Measurements from ENCODE around the gene FYN. TPM values are rescaled to one million over a fixed set of nuclear protein-coding genes. Genes with fewer than 3 reads are reported as not detected.

Gene FYN
- total RNA-seq, 2 experiments from 2014 or later, result 266 to 323 TPM

DNA sequence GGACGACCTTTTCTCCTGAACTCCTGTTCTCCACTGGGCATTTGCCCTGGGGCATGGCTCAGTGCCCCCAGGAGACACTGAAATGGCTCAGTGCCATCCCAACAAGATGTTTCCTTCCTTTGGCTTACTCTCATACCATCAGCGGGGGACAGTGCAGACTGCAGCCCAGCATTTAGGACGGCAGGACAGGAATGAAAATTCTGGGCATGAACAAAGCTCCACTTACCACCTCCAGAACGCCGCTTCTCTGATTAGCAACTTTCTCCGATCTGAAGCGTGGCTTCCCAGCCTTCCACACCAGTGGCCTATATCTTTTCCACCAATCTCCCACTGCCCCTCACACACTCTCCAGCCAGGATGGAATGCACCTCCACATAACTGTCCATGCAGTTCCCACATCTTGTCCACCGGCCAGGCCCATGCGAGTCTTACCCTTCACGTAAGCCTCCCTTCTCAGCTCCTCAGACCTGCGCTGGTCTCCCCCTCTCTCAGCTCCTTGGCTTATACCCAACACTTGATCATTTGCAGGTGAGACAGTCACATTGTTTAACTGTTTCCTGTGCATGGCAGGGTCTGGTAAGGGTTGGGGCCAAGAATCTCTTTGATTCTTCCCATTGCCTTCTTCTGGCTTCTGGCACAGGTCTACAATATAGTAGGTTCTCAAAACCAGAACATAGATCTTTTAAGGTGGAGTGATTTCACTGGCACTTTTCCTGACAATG is 114.5 kb downstream of the FYN start:
- DNase-seq, result no peak
- ATAC-seq, result peak; percentile 20

GRCh38 chr6:111757342-111757741 is 115.9 kb downstream of the FYN start:
- ATAC-seq, result peak; percentile 10
- Mint-ChIP-seq H3K4me3 (peak overlapping the region; percentile 75), H3K9me3 (ENCODE audit: low read depth) (no peaks in the 10 kb centered on the region), H3K36me3 (peaks cover 45% of the 10 kb centered on the region), H3K27ac (peak overlapping the region; percentile 99), H3K4me1 (peaks cover 90% of the 10 kb centered on the region), H3K27me3 (no peaks in the 10 kb centered on the region)
- no peak for DNase-seq
- CTCF ChIA-PET, result interaction anchor here (1.3 kb wide), 2 partner anchors 36 to 47 kb away, joined by 3 to 4 read pairs; no protein-coding TSS in a partner anchor

More for the DNA sequence above, 114.5 kb downstream of the FYN start:
- CTCF ChIA-PET, result interaction anchor here (0.8 to 2.2 kb wide), 5 partner anchors 12 to 23 kb away, joined by 3 to 16 read pairs (median 4); no protein-coding TSS in a partner anchor
- peaks cover 90% of the 10 kb centered on the region for H3K4me1 Mint-ChIP-seq
- peak overlapping the region; percentile 99 for H3K27ac Mint-ChIP-seq
- peak overlapping the region; percentile 75 for H3K4me3 Mint-ChIP-seq
- peaks cover 41% of the 10 kb centered on the region for H3K36me3 Mint-ChIP-seq
- H3K27me3 Mint-ChIP-seq, result no peaks in the 10 kb centered on the region
- H3K9me3 Mint-ChIP-seq (ENCODE audit: low read depth), result no peaks in the 10 kb centered on the region

GRCh38 chr6:111754423-111754822 is 118.8 kb downstream of the FYN start:
- no peaks in the 10 kb centered on the region for H3K27me3 Mint-ChIP-seq
- peak overlapping the region; percentile 52 for H3K4me3 Mint-ChIP-seq
- CTCF ChIA-PET, result interaction anchor here (1.3 kb wide), 1 partner anchor 20 kb away, joined by 4 read pairs; no protein-coding TSS in a partner anchor
- H3K36me3 Mint-ChIP-seq, result peaks cover 50% of the 10 kb centered on the region
- peak overlapping the region; percentile 91 for H3K27ac Mint-ChIP-seq
- H3K9me3 Mint-ChIP-seq (ENCODE audit: low read depth), result no peaks in the 10 kb centered on the region
- ATAC-seq (no peak), DNase-seq (no peak)
- peaks cover 88% of the 10 kb centered on the region for H3K4me1 Mint-ChIP-seq

GRCh38 chr6:111753573-111753972 is 119.7 kb downstream of the FYN start:
- ATAC-seq, result peak; percentile 14
- Mint-ChIP-seq H3K4me1 (peaks cover 88% of the 10 kb centered on the region), H3K27ac (peak overlapping the region; percentile 91), H3K4me3 (peak overlapping the region; percentile 52), H3K36me3 (peaks cover 52% of the 10 kb centered on the region), H3K27me3 (no peaks in the 10 kb centered on the region), H3K9me3 (ENCODE audit: low read depth) (no peaks in the 10 kb centered on the region)
- CTCF ChIA-PET, result interaction anchor here (0.6 to 3.0 kb wide), 8 partner anchors 10 to 238 kb away, joined by 3 to 27 read pairs (median 3); no protein-coding TSS in a partner anchor
- no peak for DNase-seq

GRCh38 chr6:111752476-111752875 is 120.8 kb downstream of the FYN start:
- ATAC-seq (no peak), DNase-seq (no peak)
- CTCF ChIA-PET, result interaction anchor here (0.7 to 3.0 kb wide), 8 partner anchors 11 to 40 kb away, joined by 3 to 27 read pairs (median 5); no protein-coding TSS in a partner anchor
- peaks cover 54% of the 10 kb centered on the region for H3K36me3 Mint-ChIP-seq
- H3K27ac Mint-ChIP-seq, result peak overlapping the region; percentile 91
- no peaks in the 10 kb centered on the region for H3K9me3 Mint-ChIP-seq (ENCODE audit: low read depth)
- H3K27me3 Mint-ChIP-seq, result no peaks in the 10 kb centered on the region
- H3K4me1 Mint-ChIP-seq, result peaks cover 89% of the 10 kb centered on the region
- H3K4me3 Mint-ChIP-seq, result peak overlapping the region; percentile 9

- CTCF ChIA-PET, result interaction anchor here (0.9 to 3.0 kb wide), 5 partner anchors 12 to 122 kb away, joined by 3 to 27 read pairs (median 3); partner anchors contain the start of gene FYN
- H3K9me3 Mint-ChIP-seq (ENCODE audit: low read depth), result no peaks in the 10 kb centered on the region
- H3K36me3 Mint-ChIP-seq, result peaks cover 57% of the 10 kb centered on the region
- H3K4me1 Mint-ChIP-seq, result peaks cover 94% of the 10 kb centered on the region
- peak overlapping the region; percentile 27 for H3K4me3 Mint-ChIP-seq
- DNase-seq (peak; percentile 87), ATAC-seq (peak; percentile 85)
- peak overlapping the region; percentile 96 for H3K27ac Mint-ChIP-seq
- no peaks in the 10 kb centered on the region for H3K27me3 Mint-ChIP-seq
Observed at GRCh38 chr6:111750753-111751673, 122.2 kb downstream of the FYN start.

DNA sequence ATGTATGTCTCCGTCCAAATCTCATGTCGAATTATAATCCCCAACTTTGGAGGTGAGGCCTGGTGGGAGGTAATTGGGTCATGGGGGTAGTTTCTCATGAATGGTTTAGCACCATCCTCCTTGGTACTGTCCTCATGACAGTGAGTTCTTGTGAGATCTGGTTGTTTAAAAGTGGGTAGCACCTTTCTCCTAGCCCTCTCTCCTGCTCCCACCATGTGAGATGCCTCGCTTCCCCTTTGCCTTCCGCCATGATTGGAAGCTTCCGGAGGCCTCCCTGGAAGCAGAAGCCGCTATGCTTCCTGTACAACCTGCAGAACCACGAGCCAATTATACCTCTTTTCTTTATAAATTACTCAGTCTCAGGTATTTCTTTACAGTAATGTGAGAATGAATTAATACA is 123.1 kb downstream of the FYN start:
- no peak for DNase-seq
- CTCF ChIA-PET, result interaction anchor here (1.0 to 1.3 kb wide), 3 partner anchors 10 to 40 kb away, joined by 3 to 4 read pairs (median 4); no protein-coding TSS in a partner anchor
- H3K27ac Mint-ChIP-seq, result peak overlapping the region; percentile 96
- peak overlapping the region; percentile 27 for H3K4me3 Mint-ChIP-seq
- no peak for ATAC-seq
- H3K4me1 Mint-ChIP-seq, result peaks cover 95% of the 10 kb centered on the region
- peaks cover 60% of the 10 kb centered on the region for H3K36me3 Mint-ChIP-seq
- no peaks in the 10 kb centered on the region for H3K9me3 Mint-ChIP-seq (ENCODE audit: low read depth)
- H3K27me3 Mint-ChIP-seq, result no peaks in the 10 kb centered on the region

GRCh38 chr6:111748231-111748647 is 125.0 kb downstream of the FYN start:
- peak overlapping the region; percentile 59 for H3K27ac Mint-ChIP-seq
- peaks cover 92% of the 10 kb centered on the region for H3K4me1 Mint-ChIP-seq
- ATAC-seq (no peak), DNase-seq (no peak)
- H3K27me3 Mint-ChIP-seq, result no peaks in the 10 kb centered on the region
- H3K36me3 Mint-ChIP-seq, result peaks cover 60% of the 10 kb centered on the region
- CTCF ChIA-PET, result interaction anchor here (2.3 to 3.7 kb wide), 2 partner anchors 11 to 295 kb away, joined by 6 to 12 read pairs; no protein-coding TSS in a partner anchor
- no peak overlapping the region for H3K4me3 Mint-ChIP-seq
- no peaks in the 10 kb centered on the region for H3K9me3 Mint-ChIP-seq (ENCODE audit: low read depth)

DNA sequence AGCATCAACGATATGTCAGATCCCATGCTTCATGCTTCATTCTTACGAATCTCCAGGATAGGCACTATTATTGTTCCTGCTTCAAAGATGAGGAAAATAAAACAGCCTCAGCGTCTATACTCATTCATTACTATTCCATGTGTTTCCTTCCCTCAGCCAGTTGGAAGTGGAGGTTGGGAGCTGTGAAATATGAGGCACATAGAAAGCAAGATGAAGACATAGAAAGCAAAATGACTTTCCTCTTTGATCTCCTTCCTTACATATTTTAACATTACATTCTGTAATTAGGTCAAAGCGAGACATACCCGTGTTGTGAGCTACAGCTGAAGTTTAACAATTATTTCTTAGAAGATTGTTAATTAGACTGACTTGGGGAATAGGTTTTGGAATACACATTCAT is 125.4 kb downstream of the FYN start:
- DNase-seq, result no peak
- no peak for ATAC-seq
- CTCF ChIA-PET, result interaction anchor here (1.2 to 3.7 kb wide), 4 partner anchors 11 to 295 kb away, joined by 3 to 12 read pairs (median 5); no protein-coding TSS in a partner anchor
- no peaks in the 10 kb centered on the region for H3K9me3 Mint-ChIP-seq (ENCODE audit: low read depth)
- H3K4me3 Mint-ChIP-seq, result no peak overlapping the region
- peaks cover 59% of the 10 kb centered on the region for H3K36me3 Mint-ChIP-seq
- no peaks in the 10 kb centered on the region for H3K27me3 Mint-ChIP-seq
- H3K27ac Mint-ChIP-seq, result peak overlapping the region; percentile 59
- peaks cover 92% of the 10 kb centered on the region for H3K4me1 Mint-ChIP-seq

DNA sequence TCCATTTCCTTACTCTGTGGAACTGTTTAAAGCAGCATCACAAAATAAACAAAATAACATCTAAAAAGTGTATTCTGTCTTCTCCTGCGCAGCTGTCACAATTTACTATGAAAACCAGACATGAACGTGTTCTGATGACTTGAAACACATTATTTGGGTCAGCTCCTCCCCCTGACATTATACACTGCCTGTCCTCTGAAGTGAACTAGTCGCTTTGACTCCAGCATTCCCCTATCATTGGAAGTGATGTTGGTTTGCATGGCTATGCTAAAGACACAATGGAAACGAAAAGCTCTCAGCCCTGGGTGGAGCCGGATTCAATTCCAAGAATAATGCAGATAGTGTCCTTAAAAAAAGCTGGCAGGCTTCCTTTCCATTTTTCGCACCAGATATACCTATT is 125.9 kb downstream of the FYN start:
- DNase-seq (no peak), ATAC-seq (no peak)
- H3K27me3 Mint-ChIP-seq, result no peaks in the 10 kb centered on the region
- no peak overlapping the region for H3K4me3 Mint-ChIP-seq
- H3K36me3 Mint-ChIP-seq, result peaks cover 61% of the 10 kb centered on the region
- H3K4me1 Mint-ChIP-seq, result peaks cover 92% of the 10 kb centered on the region
- CTCF ChIA-PET, result interaction anchor here (1.2 to 3.7 kb wide), 4 partner anchors 10 to 295 kb away, joined by 3 to 12 read pairs (median 5); no protein-coding TSS in a partner anchor
- no peaks in the 10 kb centered on the region for H3K9me3 Mint-ChIP-seq (ENCODE audit: low read depth)
- peak overlapping the region; percentile 59 for H3K27ac Mint-ChIP-seq

DNA sequence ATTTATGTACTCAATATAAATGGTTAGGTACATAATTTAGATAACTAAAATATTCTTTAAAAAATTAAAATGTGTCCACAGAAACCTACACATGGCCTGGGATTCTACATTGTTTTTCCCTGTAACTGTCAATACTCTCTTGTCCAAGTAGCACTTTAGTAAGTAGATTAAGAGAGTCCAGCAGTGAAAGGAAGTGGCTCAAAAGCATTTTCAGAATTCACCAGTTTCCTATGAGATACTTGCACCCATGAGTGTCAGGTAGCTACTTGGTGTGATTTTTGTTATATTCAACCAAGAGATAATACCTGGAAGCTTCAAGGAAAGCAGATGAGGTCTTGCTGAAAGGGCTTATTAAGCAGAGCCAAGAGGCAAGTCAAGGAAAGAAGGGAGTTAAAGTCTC is 126.3 kb downstream of the FYN start:
- H3K9me3 Mint-ChIP-seq (ENCODE audit: low read depth), result no peaks in the 10 kb centered on the region
- H3K4me3 Mint-ChIP-seq, result no peak overlapping the region
- H3K36me3 Mint-ChIP-seq, result peaks cover 60% of the 10 kb centered on the region

DNA sequence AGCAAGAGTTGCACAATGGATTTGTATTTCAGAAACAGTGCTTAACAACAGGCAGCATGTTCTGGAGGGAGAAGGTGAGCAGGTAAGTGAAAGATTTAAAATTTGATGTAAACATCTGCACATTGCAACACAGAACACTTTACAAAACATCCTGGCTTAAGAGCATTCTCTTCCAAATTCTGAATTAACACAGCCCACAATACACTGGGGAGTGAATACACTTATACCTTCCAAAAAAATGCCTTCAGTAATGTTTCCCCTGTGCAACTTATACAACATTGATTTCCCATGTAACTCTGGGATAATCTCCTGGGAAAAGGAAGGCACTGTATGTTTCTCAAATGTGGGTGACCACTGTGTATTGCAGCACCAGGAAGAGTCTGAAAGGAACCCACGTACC is 127.6 kb downstream of the FYN start:
- ATAC-seq, result no peak
- no peaks in the 10 kb centered on the region for H3K27me3 Mint-ChIP-seq
- H3K9me3 Mint-ChIP-seq (ENCODE audit: low read depth), result no peaks in the 10 kb centered on the region
- H3K4me3 Mint-ChIP-seq, result no peak overlapping the region
- DNase-seq, result no peak
- peaks cover 92% of the 10 kb centered on the region for H3K4me1 Mint-ChIP-seq
- peak overlapping the region; percentile 17 for H3K27ac Mint-ChIP-seq
- CTCF ChIA-PET, result interaction anchor here (1.1 kb wide), 1 partner anchor 22 kb away, joined by 3 read pairs; no protein-coding TSS in a partner anchor
- H3K36me3 Mint-ChIP-seq, result peaks cover 70% of the 10 kb centered on the region

More for the DNA sequence above, 126.3 kb downstream of the FYN start:
- H3K27me3 Mint-ChIP-seq, result no peaks in the 10 kb centered on the region
- CTCF ChIA-PET, result interaction anchor here (1.1 to 3.7 kb wide), 5 partner anchors 10 to 296 kb away, joined by 3 to 12 read pairs (median 4); no protein-coding TSS in a partner anchor
- peaks cover 92% of the 10 kb centered on the region for H3K4me1 Mint-ChIP-seq
- ATAC-seq (no peak), DNase-seq (no peak)
- H3K27ac Mint-ChIP-seq, result peak overlapping the region; percentile 59

- Mint-ChIP-seq H3K36me3 (peaks cover 73% of the 10 kb centered on the region), H3K4me1 (peaks cover 92% of the 10 kb centered on the region), H3K4me3 (no peak overlapping the region), H3K27me3 (no peaks in the 10 kb centered on the region), H3K27ac (peak overlapping the region; percentile 17), H3K9me3 (ENCODE audit: low read depth) (no peaks in the 10 kb centered on the region)
- DNase-seq (no peak), ATAC-seq (no peak)
- CTCF ChIA-PET, result no interaction called here
Observed at GRCh38 chr6:111745186-111745585, 128.1 kb downstream of the FYN start.

Data from activated CD8-positive, alpha-beta memory T cell treated with anti-CD3 and anti-CD28 coated beads, Interleukin-2, amount 10 ng/mL, durations not matched to agents 7 days and 5 days (primary cell).